Measurements from ENCODE around the gene CATSPERD.

DNA sequence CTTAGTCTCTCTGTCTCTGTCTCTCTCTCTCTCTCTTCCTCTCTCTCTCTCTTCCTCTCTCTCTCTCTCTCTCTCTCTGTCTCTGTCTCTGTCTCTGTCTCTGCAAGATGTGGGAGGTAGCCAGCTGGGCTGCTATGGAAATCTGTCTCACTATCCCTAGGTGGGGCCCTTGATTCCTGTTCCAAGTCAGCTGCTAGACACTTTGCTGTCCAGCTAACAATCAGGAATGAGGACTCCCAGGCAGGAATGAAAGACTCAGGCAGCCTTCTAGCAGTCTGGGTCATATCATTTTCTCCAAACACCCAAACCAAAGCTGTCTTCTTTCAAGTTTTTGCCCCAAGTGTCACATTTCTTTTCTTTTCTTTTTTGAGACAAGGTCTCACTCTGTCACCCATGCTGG lies 23.2 kb downstream of the CATSPERD start:
- no peak for TF ChIP-seq EZH2 (IDR thresholded peaks at IDR 0.05; ENCODE audit: low read length)
- TF ChIP-seq, protein P1, sequence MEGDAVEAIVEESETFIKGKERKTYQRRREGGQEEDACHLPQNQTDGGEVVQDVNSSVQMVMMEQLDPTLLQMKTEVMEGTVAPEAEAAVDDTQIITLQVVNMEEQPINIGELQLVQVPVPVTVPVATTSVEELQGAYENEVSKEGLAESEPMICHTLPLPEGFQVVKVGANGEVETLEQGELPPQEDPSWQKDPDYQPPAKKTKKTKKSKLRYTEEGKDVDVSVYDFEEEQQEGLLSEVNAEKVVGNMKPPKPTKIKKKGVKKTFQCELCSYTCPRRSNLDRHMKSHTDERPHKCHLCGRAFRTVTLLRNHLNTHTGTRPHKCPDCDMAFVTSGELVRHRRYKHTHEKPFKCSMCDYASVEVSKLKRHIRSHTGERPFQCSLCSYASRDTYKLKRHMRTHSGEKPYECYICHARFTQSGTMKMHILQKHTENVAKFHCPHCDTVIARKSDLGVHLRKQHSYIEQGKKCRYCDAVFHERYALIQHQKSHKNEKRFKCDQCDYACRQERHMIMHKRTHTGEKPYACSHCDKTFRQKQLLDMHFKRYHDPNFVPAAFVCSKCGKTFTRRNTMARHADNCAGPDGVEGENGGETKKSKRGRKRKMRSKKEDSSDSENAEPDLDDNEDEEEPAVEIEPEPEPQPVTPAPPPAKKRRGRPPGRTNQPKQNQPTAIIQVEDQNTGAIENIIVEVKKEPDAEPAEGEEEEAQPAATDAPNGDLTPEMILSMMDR (optimal IDR thresholded peaks at IDR 0.05 in 1 of 3, IDR thresholded peaks at IDR 0.05 in 1 of 3, conservative IDR thresholded peaks at IDR 0.05 in 1 of 3; ENCODE audit: extremely low read depth in 1 of 3, insufficient read depth in 2 of 3, low read length in 3 of 3), result no peak
